ENCODE measurements around the gene LENG8.

GRCh38 chr19:54470991-54471782 lies 22.2 kb downstream of the LENG8 start:
- TF ChIP-seq SIN3A (IDR thresholded peaks at IDR 0.05; ENCODE audit: low read depth, low read length) (no peak), EGR1 (IDR thresholded peaks at IDR 0.05; ENCODE audit: borderline replicate concordance in 1 of 2, low read depth in 2 of 2, low read length in 2 of 2) (no peak), DPF2 (IDR thresholded peaks at IDR 0.05) (peak; percentile 69; the same call in 1 of the 2 replicates), NFYB (IDR thresholded peaks at IDR 0.05; ENCODE audit: insufficient read depth, low read depth, low read length) (no peak), POLR2A (IDR thresholded peaks at IDR 0.05; ENCODE audit: low read depth, low read length) (no peak)
- TF ChIP-seq, protein P1, sequence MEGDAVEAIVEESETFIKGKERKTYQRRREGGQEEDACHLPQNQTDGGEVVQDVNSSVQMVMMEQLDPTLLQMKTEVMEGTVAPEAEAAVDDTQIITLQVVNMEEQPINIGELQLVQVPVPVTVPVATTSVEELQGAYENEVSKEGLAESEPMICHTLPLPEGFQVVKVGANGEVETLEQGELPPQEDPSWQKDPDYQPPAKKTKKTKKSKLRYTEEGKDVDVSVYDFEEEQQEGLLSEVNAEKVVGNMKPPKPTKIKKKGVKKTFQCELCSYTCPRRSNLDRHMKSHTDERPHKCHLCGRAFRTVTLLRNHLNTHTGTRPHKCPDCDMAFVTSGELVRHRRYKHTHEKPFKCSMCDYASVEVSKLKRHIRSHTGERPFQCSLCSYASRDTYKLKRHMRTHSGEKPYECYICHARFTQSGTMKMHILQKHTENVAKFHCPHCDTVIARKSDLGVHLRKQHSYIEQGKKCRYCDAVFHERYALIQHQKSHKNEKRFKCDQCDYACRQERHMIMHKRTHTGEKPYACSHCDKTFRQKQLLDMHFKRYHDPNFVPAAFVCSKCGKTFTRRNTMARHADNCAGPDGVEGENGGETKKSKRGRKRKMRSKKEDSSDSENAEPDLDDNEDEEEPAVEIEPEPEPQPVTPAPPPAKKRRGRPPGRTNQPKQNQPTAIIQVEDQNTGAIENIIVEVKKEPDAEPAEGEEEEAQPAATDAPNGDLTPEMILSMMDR (IDR thresholded peaks at IDR 0.05 in 2 of 3, conservative IDR thresholded peaks at IDR 0.05 in 1 of 3; ENCODE audit: control insufficient read depth in 2 of 3, extremely low read depth in 1 of 3, insufficient read depth in 1 of 3, low read depth in 3 of 3, low read length in 3 of 3): no peak

Measured in GM12878 (cell line).